ENCODE data around the gene TANGO2.

TANGO2 gene

DNA sequence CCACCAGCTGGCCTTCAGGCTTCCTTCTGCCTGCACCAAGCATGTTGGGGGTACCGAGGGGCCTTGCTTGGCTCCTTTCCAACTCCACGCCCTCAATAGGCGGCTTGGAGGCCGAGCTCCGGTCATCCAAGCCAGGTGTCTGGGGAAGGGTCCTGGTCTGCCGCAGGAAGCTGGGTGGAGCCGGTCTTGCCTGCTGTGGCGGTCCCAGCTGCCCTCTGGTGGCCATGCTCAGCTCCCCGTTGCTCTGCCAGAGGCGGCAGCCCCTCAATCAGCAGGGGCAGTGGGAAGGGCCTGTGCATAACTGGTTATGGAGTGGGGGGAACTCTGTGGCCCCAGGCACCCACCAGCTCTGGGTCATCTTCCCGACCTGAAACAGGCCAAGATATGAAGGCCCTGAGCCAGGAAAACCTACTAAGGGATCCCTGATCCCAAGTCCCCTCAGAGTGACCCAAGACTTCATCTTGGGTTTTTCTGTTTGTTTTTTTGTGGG lies 7.5 kb upstream of the TANGO2 start:
- DNase-seq = peak; percentile 26

DNA sequence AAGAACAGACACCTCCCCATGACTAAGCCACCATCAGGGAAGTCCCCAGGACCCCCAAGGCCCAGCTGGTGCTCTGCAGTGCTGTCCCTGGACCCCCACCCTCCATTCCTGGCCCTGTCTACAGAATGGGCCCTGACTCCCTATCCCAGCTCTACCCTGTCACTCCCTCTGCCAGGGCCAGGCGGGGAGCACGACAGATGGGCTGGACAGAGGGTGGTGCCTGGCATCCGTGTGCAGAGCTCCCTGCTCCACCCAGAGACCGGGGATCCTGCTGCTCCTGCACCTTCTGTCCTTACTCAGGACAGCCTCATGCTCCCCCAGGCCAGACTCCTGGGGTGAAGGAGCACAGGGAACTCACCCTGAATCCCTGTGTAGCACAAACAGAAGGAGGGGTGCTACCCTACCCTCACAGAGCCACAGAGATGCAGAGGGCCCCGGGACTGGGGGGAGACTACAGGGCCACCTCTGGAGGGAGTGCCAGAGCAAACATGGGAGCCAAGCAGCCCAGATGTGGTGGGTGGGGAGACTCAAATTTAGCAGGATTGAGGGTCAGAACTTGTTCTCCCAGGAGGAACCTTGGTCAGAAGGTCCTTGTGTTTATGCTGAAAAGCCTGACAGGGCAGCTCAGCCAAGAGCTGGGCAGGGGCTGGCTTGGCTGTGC lies 6.3 kb upstream of the TANGO2 start:
- DNase-seq = no peak

DNA sequence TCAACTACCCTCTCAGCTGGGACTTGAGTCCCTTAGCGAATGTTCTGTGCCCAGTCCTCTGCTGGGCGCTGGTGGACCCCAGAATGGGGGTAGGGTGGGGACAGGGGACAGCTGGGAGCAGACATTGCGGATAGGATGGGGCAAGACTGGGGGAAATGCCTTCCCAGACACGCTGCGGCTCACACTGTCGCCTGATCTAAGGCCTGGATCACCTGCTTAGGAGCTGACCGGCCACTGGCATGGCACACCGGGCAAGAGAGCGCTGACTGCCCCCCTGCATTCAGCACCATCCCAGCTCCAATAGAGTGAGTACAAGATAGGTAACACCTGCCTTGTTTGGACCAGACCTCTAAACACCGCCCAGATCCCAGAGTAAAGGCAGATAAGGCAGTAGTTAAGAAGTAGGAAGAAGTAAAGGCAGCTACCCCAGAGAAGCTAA lies 5.7 kb upstream of the TANGO2 start:
- no peak for DNase-seq

DNA sequence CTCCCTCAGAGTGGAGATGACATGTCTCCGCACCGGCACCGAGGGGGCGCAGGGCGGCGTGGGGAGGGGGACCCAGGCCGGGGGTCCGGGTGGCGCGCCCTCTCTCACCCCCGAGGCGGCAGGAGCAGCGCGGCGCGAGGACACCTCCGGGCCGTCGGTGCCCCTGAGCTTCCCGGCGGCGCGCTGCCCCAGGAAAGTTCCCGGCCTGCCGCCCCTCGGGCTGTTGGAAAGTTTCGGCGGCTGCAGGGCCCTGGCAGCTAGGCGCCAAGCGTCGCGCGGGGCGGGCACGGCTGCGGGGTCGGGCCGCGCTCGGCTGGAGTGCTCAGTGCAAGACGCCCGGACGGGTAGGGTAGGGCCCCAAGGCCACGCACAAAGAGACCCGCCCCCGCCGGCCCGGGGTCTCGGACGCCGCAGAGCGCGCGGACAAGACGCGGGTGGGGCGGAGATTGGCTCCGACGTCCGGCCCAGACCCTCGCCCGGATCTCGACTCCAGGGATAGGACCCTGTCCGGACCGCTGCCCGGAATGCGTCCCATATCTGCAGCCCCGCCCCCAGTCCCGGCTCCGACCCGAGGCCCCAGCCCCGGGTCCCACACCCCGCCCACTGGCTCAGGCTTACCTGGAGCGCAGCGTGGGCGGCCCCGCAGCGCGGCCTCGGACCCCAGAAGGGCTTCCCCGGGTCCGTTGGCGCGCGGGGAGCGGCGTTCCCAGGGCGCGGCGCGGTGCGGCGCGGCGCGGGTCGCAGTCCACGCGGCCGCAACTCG lies 4.8 kb upstream of the TANGO2 start:
- DNase-seq = no peak

DNA sequence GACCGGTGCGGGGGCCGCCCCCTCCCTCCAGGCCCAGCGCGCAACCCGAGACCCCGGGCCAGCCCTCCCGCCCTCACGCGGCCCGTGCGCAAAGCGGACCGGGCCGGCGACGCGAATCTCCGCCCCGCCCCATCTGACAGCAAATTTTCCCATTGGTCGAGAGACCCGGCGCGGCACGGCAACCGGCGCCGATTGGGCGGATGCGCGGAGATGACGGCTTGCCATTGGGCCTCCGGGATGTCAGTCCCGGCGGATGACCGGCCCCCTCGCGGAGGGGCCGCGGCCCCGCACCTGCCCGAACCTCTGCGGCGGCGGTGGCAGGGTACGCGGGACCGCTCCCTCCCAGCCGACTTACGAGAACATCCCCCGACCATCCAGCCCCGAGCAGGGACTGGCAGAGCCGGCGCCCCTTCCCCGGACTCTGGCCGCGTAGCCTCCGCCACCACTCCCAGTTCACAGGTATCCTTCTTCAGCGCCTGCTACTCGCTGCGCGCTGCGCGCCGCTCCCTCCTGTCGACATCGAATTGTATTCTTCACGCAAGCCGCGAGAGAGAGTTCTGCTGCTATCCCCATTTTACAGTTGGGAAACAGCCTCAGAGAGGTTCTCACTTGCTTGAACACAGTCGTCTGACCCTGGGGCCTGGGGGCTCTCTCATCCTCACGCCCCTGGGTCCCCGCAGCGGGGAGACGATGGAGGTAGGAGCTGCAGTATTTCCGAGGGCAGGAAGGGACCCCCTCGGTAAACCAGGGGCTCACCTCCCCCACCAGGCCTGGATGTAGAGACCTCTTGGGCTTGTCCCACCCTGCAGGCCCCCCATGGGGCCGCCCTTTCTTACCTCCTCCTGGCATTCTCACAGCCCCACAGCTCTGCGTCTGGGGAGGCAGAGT lies 3.9 kb upstream of the TANGO2 start, which contains the start of gene ARVCF:
TSS of gene ARVCF (minus strand) at position 90 of the 888 bp plus-strand sequence. CDS start 26,029 bp downstream, outside the sequence.
- DNase-seq = peak; percentile 67

DNA sequence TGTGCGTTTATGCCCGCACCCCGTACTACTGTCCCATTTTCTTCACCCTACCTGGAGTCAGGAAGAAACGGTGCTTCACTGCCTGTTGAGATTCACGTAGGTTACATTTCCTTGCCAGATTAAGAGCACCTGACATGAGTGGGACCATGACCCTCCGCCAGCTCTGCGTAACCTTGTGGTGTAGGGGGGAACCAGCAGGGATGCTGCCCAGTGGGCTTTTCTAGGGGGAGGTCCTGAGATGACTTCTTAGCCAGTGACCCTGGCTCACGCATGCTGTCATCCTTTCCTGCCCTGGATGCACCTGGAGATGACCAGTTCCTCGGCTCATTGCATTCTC lies 3.3 kb upstream of the TANGO2 start:
- DNase-seq = no peak

DNA sequence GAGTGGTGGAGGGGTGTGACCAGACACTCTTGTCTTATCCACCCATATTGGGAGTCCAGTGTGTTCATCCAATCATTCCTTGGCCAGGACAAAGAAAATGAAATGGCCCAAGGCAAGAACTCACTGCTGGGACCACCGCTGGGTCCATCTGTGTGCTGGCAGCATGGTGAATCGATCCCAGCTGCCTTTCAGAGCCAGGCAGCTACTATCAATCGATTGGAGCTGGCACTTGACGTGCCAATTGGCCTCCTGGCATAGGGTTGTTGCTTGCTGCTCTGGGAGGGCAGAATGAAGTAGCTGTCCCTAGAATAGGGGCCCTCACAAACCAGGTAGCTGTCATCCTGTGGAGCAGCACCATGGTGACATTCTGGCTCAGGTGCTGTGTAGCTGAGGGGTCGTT lies 2.9 kb upstream of the TANGO2 start:
- DNase-seq = no peak

DNA sequence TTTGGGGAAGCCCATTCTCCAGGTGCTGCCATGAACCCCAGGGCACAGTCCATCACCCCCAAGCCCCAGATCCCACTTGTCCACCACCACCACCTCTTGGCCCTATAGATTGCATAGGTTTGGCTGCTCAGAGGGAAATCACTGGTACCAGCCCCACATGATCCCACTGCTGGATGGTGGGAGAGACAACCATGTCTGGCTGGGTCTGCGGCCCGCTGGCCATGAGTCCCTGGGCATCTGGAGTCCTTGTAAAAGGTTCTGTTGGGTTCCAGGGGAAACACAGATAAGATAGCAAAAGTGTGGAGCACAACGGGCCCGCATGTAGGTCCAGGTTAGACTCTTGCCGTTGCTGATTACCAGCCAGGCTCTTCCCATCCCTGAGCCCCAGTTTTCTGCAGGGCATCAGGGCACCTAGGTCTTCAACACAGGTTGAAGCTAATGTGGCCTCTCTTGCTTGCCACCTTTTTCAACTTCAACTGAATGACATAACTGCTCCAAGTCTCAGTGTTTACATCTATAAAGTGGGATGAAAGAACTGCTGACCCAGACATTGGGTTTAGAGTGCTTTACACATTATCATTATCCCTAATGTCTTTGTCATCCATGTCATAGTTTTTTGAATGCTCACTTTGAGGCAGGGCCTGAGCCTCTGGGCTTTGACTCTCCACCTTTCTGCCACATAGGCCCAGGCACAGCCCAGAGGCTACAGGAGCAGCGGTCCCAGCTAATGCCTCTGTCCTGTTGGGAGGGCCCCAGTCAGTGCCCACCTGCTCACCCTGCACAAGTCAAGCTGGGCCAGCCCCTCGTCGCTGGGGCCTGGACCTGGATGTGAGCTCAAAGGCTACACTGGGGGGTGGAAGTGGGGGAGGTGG lies 1.0 kb upstream of the TANGO2 start:
- no peak for DNase-seq

DNA sequence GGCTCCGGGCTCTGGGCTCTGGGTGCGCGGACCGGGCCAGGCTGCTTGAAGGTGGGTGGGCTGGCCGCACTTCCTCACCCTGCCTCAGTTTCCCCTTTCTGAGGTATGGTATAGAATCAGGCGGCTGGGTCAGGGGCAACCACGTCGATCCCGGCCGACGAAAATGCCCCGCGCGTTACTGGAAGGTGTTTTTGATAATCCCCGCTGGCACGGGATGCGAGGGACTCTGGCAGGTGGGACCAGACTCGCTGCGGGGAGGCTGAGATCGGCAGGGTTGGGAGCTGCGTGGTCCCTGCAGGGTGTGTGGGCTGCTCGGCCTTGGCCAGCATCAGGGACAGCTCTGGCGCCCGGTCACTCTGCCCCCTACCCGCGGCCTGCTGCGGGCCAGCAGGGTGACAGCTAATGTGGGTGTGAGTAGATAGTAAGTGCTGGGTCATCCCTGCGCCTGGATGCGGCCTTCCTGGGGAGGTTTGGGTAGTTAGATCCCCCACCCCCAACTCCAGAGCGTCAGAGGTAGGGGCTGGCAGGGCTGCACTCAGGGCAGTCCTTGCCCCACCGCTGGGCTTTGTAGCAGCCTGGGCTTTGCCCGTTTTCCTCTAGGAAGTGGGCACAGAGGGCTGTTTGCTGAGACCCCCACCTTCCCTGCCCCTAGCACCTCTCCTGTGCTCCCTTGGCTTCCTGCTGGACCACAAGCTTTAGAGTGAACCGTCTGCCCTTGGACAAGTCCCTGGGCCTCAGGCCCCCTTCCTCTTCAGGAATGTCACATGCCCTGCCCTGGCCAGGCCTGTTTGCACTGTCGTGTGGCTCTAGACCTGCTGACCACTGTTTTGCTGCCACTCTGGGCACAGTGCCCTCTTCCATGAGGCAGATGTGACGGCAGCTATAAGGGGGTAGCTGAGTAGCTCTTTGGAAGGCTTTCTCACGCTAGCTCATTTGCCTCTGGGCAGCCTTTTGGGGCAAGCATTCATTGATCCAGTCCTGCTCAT lies 579 bp downstream of the TANGO2 start:
- DNase-seq = no peak

DNA sequence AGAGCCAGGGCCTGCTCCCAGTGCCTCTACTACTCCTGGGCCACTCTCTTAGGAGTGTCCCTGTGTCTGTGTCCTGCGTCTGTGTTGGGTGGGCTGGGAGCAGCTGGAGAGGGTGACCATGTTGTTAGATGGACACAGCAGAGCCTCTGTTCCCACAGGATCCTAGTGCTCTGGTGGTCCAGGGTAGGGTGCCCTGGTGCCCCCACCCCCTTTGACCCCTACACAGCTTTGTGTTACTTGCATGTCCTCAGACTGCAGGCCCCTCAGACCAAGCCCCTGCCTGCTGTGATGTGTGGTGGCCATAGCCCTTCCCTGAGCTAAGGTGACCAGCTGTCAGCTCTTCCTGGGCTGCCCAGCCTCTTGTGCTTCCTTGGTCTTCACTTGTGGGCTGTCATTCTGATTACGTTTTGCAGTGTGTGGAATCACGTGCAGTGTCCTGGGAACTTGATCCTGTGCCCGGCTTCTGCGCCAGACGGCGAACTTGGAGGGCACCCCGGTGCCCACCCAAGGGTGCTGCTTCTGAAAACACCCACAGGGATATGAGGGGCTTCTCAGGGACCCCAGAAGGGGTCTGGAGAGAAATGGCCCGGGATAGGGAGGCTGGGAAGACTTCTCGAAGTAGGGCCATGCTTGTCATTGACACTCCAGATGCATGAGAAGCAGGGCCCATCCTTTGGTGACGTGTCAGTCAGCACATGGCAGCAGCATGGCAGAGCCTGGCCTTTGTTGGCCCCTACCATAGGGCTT lies 1.5 kb downstream of the TANGO2 start:
- DNase-seq = no peak

DNA sequence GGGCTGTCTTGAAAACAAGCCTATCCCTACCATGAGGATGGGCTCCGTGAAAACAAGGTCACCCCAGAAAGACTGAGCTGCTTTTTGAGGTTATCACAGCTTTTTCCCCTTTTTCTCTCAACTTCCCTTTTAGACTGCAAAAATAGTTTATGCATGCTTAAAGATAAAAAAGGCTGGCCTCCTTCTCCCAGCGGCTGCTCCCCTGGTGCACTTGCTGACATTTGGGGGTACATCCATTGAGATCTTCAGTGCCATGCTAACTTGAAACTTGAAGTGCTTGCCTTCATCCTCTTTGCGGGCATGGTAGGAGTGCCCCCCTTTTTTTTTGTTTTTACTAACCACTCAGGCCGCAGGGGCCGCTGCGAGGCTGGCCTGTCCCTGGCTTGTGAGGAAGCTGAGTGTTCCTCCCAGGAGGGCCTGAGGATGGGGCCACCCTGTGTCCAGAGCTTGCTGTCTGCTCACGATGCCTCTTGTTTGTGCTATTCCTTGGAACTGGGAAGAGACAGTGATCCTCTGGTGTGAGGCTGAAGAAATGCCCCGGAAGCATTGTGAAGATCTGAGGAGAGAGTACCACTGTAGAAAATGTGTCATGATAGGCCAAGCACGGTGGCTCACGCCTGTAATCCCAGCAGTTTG lies 2.2 kb downstream of the TANGO2 start:
- DNase-seq = no peak

DNA sequence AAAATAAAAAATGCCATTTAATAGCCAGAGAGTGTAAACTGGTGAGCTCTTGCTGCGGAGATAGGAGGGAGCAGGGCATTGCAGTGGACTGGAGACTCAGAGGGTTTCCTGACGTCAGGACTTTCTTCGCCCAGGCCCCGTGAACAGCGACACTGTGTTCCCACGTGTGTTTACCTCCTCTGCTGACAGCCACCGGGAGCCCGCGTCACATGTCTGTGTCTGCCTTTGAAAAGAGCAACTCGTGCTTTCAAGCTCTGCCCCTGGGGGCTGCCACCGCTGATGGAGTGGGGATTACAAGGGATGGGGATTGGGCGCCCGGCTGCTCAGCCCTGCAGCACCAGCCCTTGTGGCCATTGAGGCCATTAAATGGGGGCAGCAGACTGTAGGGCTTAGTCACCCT lies 3.3 kb downstream of the TANGO2 start:
- no peak for DNase-seq

DNA sequence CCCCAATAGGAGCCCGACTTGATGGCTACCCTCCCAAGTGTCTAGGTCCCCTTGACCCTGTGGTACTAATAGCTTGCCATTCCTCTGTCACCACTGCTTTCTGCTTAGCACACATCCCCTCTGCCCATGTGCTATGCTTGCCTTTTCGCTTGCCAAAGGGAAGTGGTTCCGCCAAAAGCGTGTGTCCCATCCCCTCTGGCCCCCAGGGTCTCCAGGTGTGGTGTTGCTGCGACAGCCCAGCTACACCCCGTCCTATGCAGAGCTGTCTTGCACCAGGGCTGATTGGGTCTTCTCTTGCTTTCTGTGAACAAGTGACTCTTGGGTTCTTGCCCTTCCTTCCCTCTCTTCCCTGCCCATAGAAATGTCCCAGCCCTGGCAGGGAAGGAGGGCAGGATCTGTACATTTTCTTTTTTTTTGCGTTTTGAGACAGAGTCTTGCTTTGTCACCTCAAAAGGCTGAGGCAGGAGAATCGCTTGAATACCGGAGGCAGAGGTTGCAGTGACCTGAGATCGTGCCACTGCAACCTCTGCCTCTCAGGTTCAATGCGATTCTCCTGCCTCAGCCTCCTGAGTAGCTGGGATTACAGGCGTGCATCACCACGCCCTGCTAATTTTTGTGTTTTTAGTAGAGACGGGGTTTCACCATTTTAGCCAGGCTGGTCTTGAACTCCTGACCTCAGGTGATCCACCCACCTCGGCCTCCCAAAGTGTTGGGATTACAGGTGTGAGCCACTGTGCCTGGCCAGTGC lies 3.9 kb downstream of the TANGO2 start:
- no peak for DNase-seq

DNA sequence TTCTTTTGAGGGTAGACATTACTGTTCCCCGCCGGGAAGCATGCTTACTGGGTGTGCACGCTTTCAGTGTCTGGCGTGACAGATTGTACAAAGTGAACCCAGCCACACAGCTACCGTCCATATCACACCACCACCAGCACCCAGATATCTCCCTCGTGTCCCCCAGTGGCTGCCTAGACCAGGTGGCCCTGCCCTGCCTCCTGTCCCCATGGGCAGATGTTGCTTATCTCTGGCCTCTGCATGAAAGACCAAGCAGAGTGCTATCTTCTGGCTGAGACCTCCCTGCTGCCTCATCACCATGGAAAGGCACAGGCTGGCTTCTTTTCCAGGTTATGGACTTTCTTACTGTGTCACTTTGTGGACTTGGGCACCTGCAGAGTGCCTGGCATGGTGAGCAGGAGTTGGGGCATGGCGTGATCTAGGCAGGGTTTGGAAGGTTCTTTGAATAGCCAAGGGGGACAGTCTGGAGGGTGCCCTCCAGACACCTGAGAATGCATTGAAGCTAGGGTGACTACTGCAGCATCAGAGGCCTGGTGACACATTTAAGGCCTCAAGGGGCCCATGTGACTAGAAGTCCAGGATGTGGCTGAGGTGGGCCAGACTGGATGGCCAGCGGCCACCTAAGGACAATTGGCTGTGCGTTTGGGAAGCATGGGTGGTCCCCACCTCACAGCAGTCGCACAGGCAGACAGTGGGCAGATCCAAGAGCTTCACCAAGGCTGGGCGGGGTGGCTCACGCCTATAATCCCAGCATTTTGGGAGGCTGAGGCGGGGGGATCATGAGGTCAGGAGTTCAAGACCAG lies 4.7 kb downstream of the TANGO2 start:
- DNase-seq = no peak

DNA sequence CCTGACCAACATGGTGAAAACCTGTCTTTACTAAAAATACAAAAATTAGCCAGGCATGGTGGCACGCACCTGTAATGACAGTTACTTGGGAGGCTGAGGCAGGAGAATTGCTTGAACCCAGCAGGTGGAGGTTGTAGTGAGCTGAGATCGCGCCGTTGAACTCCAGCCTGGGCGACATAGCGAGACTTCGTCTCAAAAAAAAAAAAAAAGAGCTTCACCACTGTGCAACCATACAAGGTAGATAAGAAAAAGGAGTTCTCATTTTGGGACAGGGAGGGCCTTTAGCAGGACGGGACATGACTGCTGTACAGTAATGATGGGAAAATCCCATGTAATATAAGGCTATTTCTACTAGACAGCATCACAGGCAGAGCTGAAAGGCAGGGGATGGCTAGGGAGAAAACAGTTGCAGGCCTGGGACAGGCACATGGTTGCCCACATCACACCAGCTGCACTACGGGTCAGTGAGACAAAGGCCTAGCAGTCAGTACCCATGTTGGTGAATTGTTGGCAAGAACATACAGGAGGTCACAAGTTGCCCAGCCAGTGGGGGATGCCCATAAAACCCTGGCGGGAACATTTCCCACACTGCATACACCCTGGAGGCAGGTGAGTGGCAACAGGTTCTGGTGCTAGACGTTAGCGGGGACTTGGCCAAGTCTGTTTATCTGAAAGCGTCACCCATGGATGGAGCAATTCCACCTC lies 5.4 kb downstream of the TANGO2 start:
- DNase-seq = no peak

DNA sequence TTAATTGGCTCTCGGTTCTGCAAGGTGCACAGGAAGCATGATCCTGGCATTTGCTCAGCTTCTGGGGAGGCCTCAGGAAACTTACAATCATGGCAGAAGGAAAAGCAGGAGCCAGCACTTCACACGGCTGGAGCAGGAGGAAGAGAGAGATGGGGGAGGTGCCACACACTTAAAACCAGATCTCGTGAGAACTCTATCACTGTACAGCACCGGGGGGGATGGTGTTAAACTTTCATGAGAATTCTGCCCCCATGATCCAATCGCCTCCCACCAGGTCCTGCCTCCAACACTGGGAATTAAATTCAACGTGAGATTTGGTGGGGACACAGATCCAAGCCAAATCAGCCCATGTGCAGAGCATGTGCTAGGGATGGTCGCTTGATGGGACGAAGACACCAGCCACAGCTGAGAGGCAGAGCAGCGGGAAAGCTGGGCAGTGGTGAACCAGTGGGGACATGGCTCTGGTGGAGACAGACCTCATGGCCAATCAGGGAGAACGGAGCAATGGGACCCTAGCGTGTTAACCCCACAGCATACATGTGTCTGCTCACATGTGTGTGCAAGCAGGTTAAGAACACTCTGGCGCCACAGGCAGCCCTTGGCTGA lies 6.2 kb downstream of the TANGO2 start:
- no peak for DNase-seq
